ENCODE data around the gene TBC1D14.

TBC1D14 gene

GRCh38 chr4:6875431-6875831, 34.2 kb upstream of the TBC1D14 start:
- no peaks in the 10 kb centered on the region for H3K79me2 ChIP-seq (ENCODE audit: insufficient read depth, low read length)
- TF ChIP-seq EZH2phosphoT487 (conservative IDR thresholded peaks at IDR 0.05; ENCODE audit: low read length): no peak
- no peak for TF ChIP-seq CTCF (IDR thresholded peaks at IDR 0.05; ENCODE audit: insufficient read depth, low read length, poor library complexity, severe bottlenecking)
- no peak overlapping the region for H2AFZ ChIP-seq (ENCODE audit: low read depth, low read length, severe bottlenecking)
- H3K4me3 ChIP-seq (ENCODE audit: insufficient read depth, low read length, poor library complexity, severe bottlenecking): no peak overlapping the region
- H3F3A ChIP-seq (ENCODE audit: insufficient read depth): no peaks in the 10 kb centered on the region
- no peaks in the 10 kb centered on the region for H3K36me3 ChIP-seq (ENCODE audit: low read length)
- H3K9me2 ChIP-seq (replicated peaks; ENCODE audit: insufficient read depth, low read length): no peaks in the 10 kb centered on the region
- H3K27me3 ChIP-seq (ENCODE audit: low read length): no peaks in the 10 kb centered on the region
- H3K4me2 ChIP-seq (ENCODE audit: low read depth, low read length, poor library complexity, severe bottlenecking): no peak overlapping the region
- no peak overlapping the region for H3K9ac ChIP-seq (ENCODE audit: low read length)
- no peaks in the 10 kb centered on the region for H3K9me3 ChIP-seq (ENCODE audit: insufficient read depth, low read length)
- H4K20me1 ChIP-seq (ENCODE audit: low read depth, low read length): no peaks in the 10 kb centered on the region
- no peak overlapping the region for H3K27ac ChIP-seq (ENCODE audit: low read depth, low read length)

- no peaks in the 10 kb centered on the region for H3K36me3 ChIP-seq (ENCODE audit: low read length)
- no peak overlapping the region for H3K4me2 ChIP-seq (ENCODE audit: low read depth, low read length, poor library complexity, severe bottlenecking)
- H3K27me3 ChIP-seq (ENCODE audit: low read length): no peaks in the 10 kb centered on the region
- H3K79me2 ChIP-seq (ENCODE audit: insufficient read depth, low read length): no peaks in the 10 kb centered on the region
- TF ChIP-seq EZH2phosphoT487 (conservative IDR thresholded peaks at IDR 0.05; ENCODE audit: low read length) (no peak), CTCF (IDR thresholded peaks at IDR 0.05; ENCODE audit: insufficient read depth, low read length, poor library complexity, severe bottlenecking) (no peak)
- no peak overlapping the region for H3K9ac ChIP-seq (ENCODE audit: low read length)
- H3K9me2 ChIP-seq (replicated peaks; ENCODE audit: insufficient read depth, low read length): no peaks in the 10 kb centered on the region
- H3K27ac ChIP-seq (ENCODE audit: low read depth, low read length): no peak overlapping the region
- no peak overlapping the region for H3K4me3 ChIP-seq (ENCODE audit: insufficient read depth, low read length, poor library complexity, severe bottlenecking)
- no peaks in the 10 kb centered on the region for H4K20me1 ChIP-seq (ENCODE audit: low read depth, low read length)
- H3F3A ChIP-seq (ENCODE audit: insufficient read depth): no peaks in the 10 kb centered on the region
- H2AFZ ChIP-seq (ENCODE audit: low read depth, low read length, severe bottlenecking): no peak overlapping the region
- H3K9me3 ChIP-seq (ENCODE audit: insufficient read depth, low read length): no peaks in the 10 kb centered on the region
Measured at GRCh38 chr4:6876440-6876839, 33.2 kb upstream of the TBC1D14 start.

GRCh38 chr4:6877067-6877466, 32.6 kb upstream of the TBC1D14 start:
- no peaks in the 10 kb centered on the region for H3K36me3 ChIP-seq (ENCODE audit: low read length)
- no peak overlapping the region for H3K9ac ChIP-seq (ENCODE audit: low read length)
- H3K9me3 ChIP-seq (ENCODE audit: insufficient read depth, low read length): no peaks in the 10 kb centered on the region
- TF ChIP-seq EZH2phosphoT487 (conservative IDR thresholded peaks at IDR 0.05; ENCODE audit: low read length): no peak
- TF ChIP-seq CTCF (IDR thresholded peaks at IDR 0.05; ENCODE audit: insufficient read depth, low read length, poor library complexity, severe bottlenecking): no peak
- no peaks in the 10 kb centered on the region for H3K79me2 ChIP-seq (ENCODE audit: insufficient read depth, low read length)
- H4K20me1 ChIP-seq (ENCODE audit: low read depth, low read length): no peaks in the 10 kb centered on the region
- no peak overlapping the region for H2AFZ ChIP-seq (ENCODE audit: low read depth, low read length, severe bottlenecking)
- no peak overlapping the region for H3K27ac ChIP-seq (ENCODE audit: low read depth, low read length)
- H3K4me3 ChIP-seq (ENCODE audit: insufficient read depth, low read length, poor library complexity, severe bottlenecking): no peak overlapping the region
- no peaks in the 10 kb centered on the region for H3K27me3 ChIP-seq (ENCODE audit: low read length)
- H3K9me2 ChIP-seq (replicated peaks; ENCODE audit: insufficient read depth, low read length): no peaks in the 10 kb centered on the region
- no peak overlapping the region for H3K4me2 ChIP-seq (ENCODE audit: low read depth, low read length, poor library complexity, severe bottlenecking)
- H3F3A ChIP-seq (ENCODE audit: insufficient read depth): no peaks in the 10 kb centered on the region

All from SU-DHL-6 (cell line).